ENCODE data around the gene CPN2.

CPN2 gene

DNA sequence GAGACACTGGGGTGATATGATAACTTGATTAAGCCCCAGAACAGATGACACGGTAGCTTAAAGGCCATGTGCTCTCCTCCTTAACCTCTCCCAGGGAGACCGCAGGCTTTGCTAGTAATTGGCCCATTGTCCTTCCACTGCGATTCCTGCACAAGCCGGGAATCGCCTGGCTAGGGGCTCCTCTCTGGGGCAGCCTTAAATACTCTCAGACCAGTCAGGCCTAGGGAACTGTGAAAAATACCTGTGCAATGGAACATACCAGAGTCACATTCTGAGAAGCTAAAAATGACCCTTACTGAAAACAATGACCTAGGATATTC, 56.3 kb downstream of the CPN2 start:
- no peak for DNase-seq (ENCODE audit: low spot score)

DNA sequence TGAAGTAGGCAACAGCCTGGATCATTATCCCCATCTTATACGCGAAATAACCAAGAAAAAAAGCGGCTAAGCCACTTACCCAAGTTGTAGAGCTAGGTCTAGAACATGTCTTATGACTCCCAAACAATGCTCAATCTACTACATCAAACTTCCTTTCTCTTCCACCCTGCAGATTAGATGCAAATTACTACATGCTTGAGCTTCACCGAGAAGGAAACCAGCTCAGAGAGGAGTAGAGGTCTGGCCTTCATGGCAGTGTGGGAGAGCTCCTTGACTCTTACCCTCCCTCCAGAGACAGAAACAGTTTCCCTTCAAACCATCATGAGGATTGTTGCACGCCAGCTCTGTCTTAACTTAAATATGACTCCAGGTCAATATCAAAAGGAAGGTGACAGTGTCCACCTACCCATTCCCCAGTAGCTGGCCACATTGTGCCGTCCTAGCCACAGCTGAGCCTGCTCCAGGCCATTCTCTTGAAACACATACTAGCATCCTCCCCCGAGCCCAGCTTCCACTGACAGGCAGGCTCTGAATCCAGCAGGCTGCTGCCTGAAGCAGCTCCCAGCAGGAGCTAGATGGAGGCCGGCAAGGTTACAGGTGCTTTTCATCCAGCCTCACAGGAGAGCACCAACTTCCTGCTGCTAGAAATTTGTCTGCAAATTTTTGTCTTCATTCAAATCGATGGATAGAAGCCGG, 56.8 kb downstream of the CPN2 start:
- DNase-seq (ENCODE audit: low spot score) = no peak

DNA sequence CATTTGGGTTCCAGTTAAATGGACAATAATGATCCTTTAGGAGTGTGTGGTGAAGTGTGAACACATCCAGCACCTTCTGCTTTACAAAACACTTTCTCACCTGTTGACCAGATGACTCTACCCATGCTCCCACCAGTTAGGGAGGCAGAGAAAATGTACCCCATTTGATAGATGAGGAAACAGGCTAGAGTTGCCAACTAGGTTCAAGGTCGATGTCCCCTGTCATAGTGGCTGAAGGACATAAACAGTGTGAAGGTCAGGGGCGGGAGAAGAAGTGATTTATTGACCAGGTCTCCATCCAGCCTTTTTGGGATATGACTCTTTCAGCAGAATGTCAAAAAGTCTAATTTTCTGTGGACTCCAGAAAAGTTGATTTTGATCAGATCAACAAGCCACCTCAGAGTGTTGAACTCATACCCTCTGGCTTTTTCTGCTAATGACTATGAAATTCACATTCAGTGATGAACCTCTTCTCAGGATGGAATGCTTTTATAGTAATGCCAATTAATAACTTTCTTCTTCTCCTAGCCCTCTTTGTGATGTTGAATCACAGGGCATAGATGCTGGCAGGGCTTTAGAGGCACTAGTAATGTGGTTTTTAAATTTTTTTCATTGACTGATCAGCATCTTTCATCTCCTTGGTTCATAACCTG, 57.5 kb downstream of the CPN2 start:
- DNase-seq (ENCODE audit: low spot score) = no peak

DNA sequence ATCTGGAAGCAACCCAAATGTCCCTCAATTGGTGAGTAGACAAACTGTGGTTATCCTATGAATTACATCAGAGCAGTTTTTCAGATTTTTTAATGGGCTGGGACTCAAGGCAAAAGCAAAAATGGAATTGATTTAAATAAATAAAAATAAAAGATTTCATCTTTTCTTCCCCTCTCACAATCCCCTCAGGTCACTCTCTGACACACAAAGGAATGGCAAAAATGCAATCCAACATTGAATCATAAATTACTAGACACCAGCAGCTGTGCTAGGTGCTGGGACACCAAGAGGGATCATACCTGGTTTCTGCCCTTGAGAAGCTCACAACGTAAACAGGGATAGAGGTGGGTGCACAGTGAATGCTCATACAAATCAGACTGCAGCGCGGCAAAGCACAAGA, 58.8 kb downstream of the CPN2 start:
- DNase-seq (ENCODE audit: low spot score) = no peak

Measured in hematopoietic multipotent progenitor cell treated with erythropoietin and hydrocortisone succinate and interleukin-3 and kit ligand, for 15 days (in vitro differentiated cells).